Caki2 (cell line): ENCODE data around the gene NETO2. TPM values are rescaled to one million over a fixed set of nuclear protein-coding genes. Genes with fewer than 3 reads are reported as not detected.

Source experiments
- DNase-seq: peaks from one replicate; pipeline ENCODE4 v3.0.0-alpha.2; 2015; ENCODE audit warnings: low read depth
- in situ Hi-C: cut with HindIII; loops from 2 replicates; pipeline ENCODE4 v1.10.0; 2016; ENCODE audit warnings: low sequenced_read_pairs, low pct_unique_long_range_greater_than_20kb, mixed read lengths
- total RNA-seq: library from RNA; depleted of rRNA; stranded (reverse); fragments of >200 nt; shearing (Covaris generic); gene quantifications from 2 replicates; pipeline ENCODE4 v1.2.3, GENCODE V29; 2014; ENCODE audit warnings: low replicate concordance

Gene NETO2
- total RNA-seq, 1 experiment from 2014 or later = 33.0 TPM

DNA sequence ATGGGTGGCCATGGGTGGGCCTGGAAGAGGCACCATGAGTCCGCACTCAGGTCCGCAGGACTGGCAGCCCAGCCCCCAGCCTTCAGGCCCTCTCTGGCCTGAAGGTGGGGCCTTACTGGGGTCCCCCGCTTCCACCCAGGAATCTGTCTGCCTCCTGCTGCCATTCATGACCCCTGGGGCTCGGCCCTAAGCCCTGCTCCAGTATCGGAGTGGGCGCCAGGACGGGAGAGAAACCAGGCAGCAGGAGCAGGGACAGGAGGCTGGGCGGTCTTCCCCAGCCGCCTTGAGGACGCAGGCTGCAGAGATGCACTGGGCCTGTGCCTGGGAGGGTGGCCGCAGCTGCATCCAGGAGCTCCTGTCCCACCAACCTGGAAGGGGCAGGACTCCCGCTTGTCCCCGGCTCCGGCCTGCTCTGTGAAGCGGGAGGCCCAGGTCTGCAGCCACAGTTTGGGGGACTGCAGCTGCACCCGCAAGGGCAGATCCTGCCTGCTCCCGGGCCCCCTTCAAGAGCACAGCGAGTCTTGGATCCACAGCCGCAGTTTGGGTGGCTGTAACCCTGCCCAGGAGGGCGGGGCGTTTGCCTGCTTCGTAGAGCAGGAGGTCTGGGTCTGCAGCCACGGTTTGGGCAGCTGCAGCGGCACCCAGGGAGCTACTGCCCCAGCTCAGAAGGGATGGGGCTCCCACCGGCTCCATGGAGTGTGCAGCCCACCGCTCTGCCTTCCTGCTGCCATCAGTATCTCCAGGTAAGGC is 88.4 kb downstream of the NETO2 start:
- in situ Hi-C loops = no loop called here
- DNase-seq = no peak

DNA sequence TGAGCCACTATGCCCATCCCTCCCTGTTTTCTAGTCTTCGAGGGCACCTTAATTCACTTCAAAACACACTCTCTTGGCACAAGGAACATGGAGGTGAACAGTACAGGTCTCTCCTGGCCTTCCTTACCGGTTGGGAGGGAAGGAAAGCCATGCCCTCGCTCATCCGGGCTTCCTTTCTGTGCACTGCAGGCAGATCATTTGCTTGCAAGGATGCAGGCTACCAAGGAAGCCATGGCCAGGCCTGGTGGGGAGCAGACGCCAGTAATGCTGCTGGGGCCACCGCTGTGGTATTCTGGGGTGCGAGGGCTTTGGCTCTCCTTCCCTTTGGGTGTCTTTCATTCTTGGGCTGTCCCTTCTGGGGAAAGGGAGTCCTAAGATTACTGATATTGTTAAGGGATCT is 89.4 kb downstream of the NETO2 start:
- in situ Hi-C loops = no loop called here
- DNase-seq = no peak

DNA sequence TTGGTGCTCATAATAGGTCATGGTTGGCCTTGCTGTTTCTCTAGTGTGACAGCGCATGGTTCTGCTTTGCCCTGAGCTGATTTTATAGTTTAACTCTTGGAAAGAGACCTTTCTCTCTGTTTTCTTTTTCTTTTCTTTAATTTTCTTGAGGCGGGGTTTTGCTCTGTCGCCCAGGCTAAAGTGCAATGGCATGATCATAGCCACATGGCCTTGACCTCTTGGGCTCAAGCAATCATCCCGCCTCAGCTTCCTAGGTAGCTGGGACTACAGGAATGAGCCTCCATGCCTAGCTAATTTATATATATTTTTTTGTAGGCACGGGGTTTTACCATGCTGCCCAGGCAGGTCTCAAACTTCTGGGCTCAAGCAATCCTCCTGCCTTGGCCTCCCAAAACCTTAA is 89.8 kb downstream of the NETO2 start:
- no peak for DNase-seq
- in situ Hi-C loops = no loop called here

DNA sequence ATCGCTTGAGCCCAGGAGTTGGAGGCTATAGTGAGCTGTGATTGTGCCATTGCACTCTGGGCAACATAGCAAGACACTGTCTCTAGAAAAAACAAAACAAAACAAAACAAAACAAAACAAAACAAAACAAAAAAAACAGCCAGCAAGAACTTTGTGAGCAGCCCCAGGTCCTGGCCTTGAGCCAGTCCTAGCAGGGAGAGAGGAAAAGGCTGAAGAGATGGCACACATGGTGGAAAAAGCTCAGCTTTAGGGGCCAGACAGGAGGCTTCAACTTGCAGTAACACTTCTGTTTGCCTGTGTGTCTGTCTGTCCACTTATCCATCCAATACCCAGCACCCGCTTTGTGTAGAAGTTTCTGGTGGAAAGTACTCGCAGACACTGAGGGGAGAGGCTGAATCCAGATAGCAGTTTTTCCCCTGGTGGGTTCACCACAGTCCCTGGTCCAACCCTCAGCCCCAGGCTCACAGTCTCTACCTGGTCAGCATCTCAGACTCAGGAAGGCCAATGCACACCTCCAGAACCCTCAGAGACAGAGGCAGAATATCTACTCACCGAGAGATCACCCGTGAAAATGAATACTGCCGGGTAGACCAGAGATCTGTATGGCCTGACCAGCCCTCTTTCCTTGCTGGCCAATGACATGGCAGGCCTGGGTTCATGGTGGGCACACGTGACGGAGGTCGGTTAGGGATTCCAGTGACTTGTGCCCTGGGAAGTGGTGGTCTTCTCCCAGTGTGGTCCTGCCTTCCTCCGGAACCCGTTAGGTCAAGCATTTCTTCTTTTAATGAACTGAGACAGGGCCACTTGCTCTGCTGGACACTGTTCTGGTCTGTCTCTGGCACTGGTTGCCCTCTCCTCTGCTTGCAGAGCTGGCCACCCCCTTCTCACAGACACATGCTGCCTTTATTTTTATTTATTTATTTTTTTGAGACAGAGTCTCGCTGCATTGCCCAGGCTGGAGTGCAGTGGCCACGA is 90.8 kb downstream of the NETO2 start:
- in situ Hi-C loops = no loop called here
- no peak for DNase-seq

DNA sequence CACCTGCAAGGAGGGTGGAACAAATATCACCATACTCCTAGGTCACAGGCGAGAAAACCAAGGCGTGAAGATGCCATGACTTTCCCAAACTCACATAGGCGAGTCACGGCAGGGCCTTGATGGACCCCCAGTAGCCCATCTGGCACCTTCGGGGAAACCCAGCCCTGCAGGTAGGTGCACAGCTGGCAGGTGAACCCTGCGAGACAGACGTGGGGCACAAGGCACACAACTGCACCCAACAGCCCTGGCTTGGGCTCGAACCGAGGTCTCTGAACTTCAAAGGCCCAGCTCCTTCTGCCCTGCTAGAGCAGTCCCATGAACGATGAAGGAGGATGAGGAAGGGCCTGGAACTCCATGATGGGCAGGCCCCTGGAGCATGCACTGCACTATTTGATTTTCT is 92.7 kb downstream of the NETO2 start:
- no peak for DNase-seq
- in situ Hi-C loops = no loop called here

DNA sequence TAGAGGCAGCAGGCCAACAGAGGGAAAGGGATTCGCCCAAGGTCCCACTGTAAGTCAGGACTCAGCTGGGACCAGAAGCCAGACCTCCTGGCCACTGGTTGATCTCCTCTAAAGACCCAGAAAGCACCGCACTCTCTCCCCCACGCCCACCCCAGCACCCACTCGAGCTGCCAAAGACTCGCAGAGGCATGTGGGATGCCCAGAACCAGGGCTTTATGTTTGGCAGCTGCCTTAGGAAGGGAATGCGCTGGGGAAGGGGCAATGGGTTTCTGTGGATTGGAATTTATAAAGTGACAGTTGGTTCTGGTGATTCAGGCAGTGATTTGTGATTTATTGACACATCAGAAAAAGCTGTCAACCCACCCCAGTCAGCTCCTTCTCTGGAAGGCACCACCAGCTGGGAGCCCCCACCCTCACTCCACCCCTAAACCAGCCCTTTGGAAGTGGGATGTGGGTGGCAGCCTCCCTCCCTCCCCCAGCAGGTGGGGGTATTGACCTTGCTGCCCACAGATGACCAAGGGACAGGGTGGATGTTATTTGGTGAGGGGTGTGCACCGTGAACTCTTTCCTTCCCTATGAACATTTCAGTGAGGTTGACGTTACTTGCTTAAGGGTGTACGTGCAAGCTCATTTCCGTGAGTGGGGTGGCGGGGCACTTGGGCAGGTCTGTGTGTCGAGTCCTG is 93.7 kb downstream of the NETO2 start:
- no peak for DNase-seq
- in situ Hi-C loops = no loop called here

DNA sequence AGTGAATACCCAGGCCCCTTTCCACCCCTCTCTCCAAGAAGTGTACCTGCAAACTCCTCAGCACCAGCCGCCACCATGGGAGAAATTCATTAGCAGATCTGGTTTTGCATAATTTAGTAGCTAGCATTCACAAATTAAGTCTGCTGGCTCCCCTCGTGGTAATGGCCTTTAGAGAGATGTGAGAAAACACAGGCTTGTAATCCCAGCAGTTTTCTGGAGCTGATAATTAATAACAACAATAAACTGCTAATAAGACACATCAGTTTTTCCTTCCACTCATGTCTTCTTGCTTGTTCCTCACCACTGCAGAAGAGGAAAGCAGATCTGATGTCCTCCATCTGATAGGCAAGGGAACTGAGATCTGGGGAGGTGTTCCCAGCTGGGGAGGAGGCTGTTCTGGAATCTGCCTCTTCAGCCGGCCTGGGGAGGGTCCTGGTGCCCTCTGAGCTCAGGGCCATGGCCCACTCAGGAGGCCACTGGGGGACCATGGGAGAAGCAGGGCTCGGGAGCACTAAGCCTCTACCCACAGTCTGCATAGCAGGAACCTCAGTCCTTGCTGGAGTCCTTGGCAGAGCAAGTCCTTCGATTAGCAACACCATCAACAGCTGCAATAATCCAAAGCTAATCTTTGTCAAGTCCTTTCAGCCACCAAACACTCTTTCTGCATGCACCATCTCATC is 96.1 kb downstream of the NETO2 start:
- in situ Hi-C loops = no loop called here
- no peak for DNase-seq

DNA sequence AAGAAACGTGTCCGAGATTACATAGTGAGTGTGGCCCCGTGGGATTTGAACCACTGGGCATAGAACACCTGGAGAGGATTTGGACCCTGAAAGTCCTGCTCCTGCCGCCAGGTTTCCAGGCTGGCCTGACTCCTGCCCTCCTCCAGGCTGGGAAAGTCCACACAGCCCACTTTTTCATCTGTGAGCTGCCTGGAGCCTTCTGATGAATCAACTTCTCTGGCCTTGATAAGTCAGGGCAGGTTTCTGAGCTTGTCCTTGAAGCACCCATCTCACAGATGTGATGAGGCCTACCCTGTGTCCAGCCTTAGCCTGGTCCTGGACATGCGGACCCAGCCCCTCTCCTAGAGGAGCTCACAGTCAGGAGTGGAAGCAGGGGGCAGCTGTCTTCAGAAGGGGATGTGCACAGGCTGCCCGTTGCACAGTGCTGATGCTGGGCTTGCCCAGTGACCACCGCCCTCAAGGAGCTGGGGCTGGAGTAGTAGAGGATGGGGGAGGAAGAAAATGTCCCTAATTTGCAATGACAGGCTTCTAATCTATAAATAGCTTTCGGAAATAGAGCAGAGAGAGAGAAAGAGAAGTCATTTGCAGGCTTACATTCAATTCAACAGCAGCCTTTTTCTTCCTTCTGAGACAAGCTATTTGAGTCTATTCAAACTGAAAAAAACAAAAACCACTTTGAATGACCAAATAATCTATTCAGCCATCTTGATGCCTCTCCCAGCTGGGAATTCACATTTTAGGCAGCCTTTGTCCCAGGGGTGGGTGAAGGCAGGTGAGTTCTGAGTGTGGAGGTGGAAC is 96.8 kb downstream of the NETO2 start:
- no peak for DNase-seq
- in situ Hi-C loops = no loop called here

DNA sequence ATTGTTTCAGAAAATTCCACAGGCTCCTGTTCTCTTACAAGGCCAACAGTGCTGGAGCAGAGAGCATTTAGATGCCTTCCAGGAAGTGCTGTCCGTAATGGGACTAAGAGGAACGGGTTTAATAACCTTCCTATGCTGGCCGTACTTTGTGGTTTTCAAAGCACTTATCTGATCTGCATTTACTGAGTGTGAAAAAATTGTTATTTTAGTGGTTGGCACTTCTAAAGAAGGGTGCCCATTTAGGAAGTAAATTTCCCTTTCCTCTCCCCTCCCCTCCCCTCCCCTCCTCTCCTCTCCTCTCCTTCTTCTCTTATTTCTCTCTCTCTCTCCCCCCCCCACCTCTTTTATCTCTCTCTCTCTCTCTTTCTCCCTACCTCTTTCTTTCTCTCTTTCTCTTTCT is 98.3 kb downstream of the NETO2 start:
- no peak for DNase-seq
- in situ Hi-C loops = no loop called here

DNA sequence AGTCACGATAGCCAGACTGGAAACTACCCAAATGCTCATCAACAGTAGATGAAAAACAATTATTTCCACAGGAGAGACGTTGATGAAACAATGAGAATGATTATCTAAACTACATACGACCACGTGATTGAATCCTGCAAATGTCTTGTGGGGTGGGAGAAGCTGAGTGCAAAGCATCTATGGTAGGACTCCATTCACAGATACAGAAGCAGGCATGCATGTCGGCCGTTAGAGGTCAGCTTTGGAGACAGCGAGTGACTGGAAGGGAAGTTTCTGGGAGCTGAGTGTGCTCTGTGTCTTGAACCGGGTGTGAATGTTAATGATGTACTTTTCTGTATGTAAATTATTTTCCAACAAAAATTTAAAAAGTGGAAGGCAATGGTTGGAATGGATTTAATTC is 98.7 kb downstream of the NETO2 start:
- DNase-seq = peak; percentile 50
- in situ Hi-C loops = no loop called here

DNA sequence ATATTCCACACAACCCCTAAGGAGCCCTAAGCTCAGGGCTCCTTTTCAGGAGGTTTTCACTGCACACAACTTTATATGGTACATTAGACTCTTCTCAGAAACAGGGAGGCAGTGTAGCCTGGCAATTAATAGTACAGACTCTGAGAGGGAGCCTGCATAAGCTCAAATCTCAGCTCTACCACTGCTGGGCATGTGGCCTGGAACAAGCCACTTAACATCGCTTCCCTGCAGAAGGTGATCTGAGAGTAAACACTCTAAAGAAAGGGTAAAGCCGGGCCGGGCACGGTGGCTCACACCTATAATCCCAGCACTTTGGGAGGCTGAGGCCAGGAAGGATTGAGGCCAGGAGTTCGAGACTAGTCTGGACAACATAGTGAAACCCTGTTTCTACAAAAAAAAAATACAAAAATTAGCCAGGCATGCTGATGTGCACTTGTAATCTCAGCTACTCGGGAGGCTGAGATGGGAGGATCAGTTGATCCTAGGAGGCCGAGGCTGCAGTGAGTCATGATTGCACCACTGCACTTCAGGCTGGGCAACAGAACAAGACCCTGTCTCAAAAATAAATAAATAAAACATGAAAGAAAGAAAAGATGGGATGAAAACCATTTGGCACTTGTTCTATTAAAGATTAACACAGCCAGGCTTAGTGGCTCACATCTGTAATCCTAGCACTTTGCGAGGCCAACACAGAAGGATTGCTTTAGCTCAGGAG is 99.6 kb downstream of the NETO2 start:
- in situ Hi-C loops = no loop called here
- DNase-seq = no peak

DNA sequence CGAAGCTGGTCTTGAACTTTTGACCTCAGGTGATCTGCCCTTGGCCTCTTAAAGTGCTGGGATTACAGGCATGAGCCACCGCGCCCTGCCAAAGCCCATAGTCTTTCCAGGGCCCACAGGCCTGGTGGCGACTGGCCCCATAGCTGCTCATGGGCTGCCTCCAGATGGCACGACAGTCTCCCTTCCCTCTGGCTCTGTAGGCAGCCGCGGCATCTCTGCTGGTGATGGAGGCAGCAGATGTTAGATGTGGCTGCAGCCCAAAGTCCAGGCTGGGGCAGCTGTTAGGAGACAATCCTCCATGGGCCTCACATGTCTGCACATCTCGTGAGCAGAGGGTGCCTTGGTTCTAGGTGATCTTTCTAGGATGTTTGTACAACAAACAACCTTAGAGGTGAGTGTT is 100.5 kb downstream of the NETO2 start:
- DNase-seq = no peak
- in situ Hi-C loops = no loop called here

DNA sequence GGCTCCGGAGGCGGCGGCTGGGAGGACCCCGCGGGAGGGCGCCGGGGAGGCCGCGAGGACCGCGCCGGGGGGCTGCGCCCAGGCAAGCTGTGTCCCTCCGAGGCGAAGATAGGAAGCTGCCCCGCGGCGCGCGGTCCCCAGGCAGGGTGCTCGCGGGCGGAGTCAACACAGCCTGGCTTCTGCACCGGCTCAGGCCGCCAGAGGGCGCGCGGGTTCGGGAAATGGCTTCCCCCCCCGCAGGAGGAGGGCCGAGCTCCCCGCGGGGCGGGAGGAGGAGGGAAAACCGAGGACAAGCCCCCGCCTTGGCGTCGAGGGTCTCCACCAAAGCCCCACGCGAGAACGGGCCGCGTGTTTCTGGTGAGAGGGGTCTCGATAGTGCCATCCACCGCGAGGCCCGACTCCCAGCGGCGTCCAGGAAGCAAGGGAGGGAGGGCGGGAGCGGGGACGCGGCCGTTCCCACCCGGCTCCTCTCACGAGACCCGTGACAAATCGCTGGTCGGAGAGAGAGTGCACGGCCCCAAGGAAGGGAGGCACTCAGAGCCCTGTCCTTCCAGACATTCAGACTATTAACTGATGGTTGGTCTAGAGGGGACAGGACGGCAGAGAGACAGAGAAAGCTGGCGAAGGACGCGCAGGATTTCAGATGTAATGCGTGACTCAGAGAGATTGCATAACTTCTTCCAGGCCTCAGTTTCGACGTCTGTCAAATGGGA is 105.8 kb downstream of the NETO2 start:
- in situ Hi-C loops = no loop called here
- peak; percentile 73 for DNase-seq

DNA sequence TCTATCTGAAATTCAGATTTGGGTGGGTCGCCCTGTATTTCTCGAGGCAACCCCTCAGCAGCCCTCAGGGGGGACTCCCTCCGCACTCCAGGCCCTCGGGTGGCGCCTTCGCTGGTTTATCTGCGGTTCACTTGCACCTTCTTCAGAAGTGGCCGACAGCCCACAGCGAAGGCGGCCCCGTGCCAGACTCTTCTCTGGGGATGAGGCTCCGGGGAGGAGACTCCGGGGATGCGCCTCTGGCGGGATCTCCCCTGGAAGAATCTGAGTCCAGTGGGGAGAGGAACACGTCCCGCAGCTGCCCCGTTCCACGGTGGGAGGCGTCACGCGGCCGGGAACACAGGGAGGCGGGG is 106.4 kb downstream of the NETO2 start:
- no peak for DNase-seq
- in situ Hi-C loops = no loop called here

DNA sequence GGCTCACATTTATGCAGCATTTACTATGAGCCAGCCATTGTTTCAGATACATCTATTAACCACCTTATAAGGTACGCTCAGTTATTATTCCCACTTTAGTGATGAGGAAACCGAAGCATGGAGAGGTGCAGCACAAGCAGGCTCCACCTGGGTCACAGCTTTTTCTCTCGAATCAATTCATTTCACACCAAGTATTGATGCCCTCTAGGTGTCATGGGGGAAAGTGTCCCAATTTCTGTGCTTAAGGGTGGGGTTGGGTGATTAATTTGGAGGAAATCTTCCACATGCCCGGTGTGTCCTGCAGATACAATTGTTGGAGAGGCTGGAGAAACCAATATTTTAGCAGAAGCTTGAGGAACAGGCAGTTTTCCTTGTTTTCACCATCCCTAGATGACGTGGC is 107.5 kb downstream of the NETO2 start:
- no peak for DNase-seq
- in situ Hi-C loops = no loop called here

DNA sequence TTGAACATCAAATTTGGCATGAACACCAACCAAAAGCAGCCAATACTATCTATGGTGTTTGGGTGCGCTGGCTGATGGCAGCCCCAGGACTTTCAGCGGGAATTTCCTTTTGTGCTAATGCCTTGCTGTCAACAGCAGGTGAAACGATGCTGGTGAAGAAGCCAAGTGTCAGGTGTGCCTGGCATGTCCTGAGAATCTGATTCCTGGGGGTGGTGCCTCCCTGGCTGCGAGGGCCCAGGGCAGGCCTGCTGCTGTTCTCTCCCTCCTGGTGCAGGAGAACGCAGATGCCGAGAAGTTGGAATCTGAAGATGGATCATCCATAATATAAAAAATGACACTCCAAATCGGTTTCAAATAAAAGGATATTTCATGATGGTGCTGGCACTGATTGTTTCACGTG is 108.3 kb downstream of the NETO2 start:
- in situ Hi-C loops = no loop called here
- DNase-seq = no peak

DNA sequence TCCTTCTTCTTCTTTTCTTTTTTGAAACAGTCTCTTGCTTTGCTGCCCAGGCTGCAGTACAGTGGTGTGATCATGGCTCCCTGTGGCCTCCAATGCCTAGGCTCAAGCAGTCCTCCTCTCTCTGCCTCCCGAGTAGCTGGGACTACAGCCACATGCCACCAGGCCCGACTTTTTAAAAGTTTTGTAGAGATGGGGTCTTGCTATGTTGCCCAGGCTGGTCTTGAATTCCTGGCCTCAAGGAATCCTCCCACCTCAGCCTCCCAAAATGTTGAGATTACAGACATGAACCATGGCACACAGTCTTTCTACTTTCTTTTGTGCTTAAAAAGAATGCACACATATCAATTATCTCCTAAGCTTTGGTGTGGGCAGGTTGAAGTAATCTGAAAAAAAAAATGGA is 109.3 kb downstream of the NETO2 start:
- no peak for DNase-seq
- in situ Hi-C loops = no loop called here
